ENCODE measurements around the gene ZNF385B. TPM values are rescaled to one million over a fixed set of nuclear protein-coding genes. Genes with fewer than 3 reads are reported as not detected.

Gene ZNF385B
- total RNA-seq, 4 donors from 2014 or later: 2.2 to 5.0 (median 4.0) TPM

DNA sequence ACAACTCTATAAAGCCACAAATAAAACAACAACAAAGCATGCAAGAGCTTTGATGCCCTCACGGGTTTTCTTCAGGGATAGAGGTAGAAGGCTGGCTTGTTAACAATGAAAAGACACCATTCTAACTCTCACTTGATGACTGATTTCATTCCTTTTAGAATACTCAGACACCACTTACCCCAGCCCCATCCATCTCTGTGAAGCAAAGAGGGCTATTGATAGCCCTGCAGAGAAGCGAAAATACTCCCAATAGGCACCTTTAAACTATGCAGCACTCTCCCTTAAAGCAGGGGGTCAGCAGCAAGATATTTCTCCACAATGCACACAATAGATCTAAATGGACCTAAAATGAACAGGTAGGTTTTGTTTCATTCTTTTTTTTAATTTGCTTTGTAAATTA is 35.1 kb downstream of the ZNF385B start:
- no peaks in the 10 kb centered on the region for H3K9me3 ChIP-seq
- 86% methylated on average over 2 of the region's 2 CpGs for WGBS
- peaks cover 0 to 9% (median 6%) of the 10 kb centered on the region in 4 donors for H3K4me1 ChIP-seq
- DNase-seq (ENCODE audit: extremely low spot score): no peak
- no peaks in the 10 kb centered on the region for H3K36me3 ChIP-seq
- H3K4me3 ChIP-seq: no peak overlapping the region
- intact Hi-C loops (cut with DNase I): no loop called here
- H3K27me3 ChIP-seq: no peaks in the 10 kb centered on the region
- TF ChIP-seq, protein P1, sequence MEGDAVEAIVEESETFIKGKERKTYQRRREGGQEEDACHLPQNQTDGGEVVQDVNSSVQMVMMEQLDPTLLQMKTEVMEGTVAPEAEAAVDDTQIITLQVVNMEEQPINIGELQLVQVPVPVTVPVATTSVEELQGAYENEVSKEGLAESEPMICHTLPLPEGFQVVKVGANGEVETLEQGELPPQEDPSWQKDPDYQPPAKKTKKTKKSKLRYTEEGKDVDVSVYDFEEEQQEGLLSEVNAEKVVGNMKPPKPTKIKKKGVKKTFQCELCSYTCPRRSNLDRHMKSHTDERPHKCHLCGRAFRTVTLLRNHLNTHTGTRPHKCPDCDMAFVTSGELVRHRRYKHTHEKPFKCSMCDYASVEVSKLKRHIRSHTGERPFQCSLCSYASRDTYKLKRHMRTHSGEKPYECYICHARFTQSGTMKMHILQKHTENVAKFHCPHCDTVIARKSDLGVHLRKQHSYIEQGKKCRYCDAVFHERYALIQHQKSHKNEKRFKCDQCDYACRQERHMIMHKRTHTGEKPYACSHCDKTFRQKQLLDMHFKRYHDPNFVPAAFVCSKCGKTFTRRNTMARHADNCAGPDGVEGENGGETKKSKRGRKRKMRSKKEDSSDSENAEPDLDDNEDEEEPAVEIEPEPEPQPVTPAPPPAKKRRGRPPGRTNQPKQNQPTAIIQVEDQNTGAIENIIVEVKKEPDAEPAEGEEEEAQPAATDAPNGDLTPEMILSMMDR (IDR thresholded peaks at IDR 0.05): no peak
- TF ChIP-seq POLR2A (IDR thresholded peaks at IDR 0.05; ENCODE audit: low read depth): no peak
- TF ChIP-seq POLR2AphosphoS5 (IDR thresholded peaks at IDR 0.05): no peak
- no peak for TF ChIP-seq EP300 (IDR thresholded peaks at IDR 0.05)
- no peak overlapping the region for H3K27ac ChIP-seq (replicated peaks in 1 of 4)

DNA sequence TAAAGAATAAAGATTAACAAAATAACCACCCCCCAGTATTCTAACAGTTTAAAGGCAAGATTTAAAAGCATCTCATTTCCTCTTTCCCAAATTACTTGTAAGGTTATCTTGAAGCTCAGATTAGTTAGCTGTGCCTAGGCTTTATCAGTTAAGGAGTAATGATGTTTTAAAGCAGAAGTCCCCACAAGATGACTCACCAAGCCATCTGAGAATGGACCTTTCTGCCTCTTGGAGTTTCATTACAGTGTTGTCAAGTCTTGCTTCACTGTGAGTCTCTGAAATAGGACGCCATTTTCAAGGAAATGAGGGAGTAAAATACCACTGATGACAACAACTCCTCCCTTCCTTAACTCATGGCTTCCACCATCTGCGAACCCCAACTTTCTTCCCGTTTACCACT is 35.9 kb downstream of the ZNF385B start:
- Histone ChIP-seq H3K36me3 (no peaks in the 10 kb centered on the region), H3K9me3 (no peaks in the 10 kb centered on the region), H3K27ac (replicated peaks in 1 of 4) (no peak overlapping the region), H3K4me3 (no peak overlapping the region), H3K4me1 (peaks cover 0 to 11% (median 9%) of the 10 kb centered on the region in 4 donors), H3K27me3 (no peaks in the 10 kb centered on the region)
- no peak for TF ChIP-seq POLR2AphosphoS5 (IDR thresholded peaks at IDR 0.05)
- TF ChIP-seq POLR2A (IDR thresholded peaks at IDR 0.05; ENCODE audit: low read depth): no peak
- TF ChIP-seq EP300 (IDR thresholded peaks at IDR 0.05): no peak
- TF ChIP-seq, protein P1 (IDR thresholded peaks at IDR 0.05): no peak
- intact Hi-C loops (cut with DNase I): no loop called here
- WGBS: 88% methylated on average over 3 of the region's 3 CpGs
- no peak for DNase-seq (ENCODE audit: extremely low spot score)

GRCh38 chr2:179824961-179825360 is 36.5 kb downstream of the ZNF385B start:
- TF ChIP-seq, protein P1 (IDR thresholded peaks at IDR 0.05): no peak
- TF ChIP-seq EP300 (IDR thresholded peaks at IDR 0.05): no peak
- TF ChIP-seq POLR2AphosphoS5 (IDR thresholded peaks at IDR 0.05): no peak
- no peak for TF ChIP-seq POLR2A (IDR thresholded peaks at IDR 0.05; ENCODE audit: low read depth)
- H3K9me3 ChIP-seq: no peaks in the 10 kb centered on the region
- no peak overlapping the region for H3K4me3 ChIP-seq
- no peaks in the 10 kb centered on the region for H3K27me3 ChIP-seq
- no peak for DNase-seq (ENCODE audit: extremely low spot score)
- no peak overlapping the region for H3K27ac ChIP-seq (replicated peaks in 1 of 4)
- H3K36me3 ChIP-seq: no peaks in the 10 kb centered on the region
- 57% methylated on average over 1 of the region's 1 CpG for WGBS
- H3K4me1 ChIP-seq: peaks cover 0 to 11% (median 9%) of the 10 kb centered on the region in 4 donors
- intact Hi-C loops (cut with DNase I): no loop called here

DNA sequence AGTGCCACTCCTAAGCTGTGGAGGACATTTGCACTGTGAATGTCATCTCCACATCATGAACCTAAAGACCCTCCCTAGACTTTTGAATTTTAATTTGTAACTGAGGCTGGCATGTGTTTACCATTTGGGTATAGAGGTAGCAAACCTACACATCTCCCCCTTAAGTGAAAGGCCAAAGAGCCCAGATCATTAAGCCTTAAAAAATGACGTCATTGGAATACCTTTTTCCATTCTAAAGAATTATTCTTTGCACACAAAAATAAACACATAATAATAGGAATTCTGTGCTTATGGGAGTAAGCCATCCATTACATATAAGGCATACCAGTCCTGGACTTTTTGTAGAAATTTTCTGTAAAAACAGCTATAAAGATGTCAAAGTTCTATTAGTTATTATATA is 38.9 kb downstream of the ZNF385B start:
- H3K27me3 ChIP-seq: no peaks in the 10 kb centered on the region
- H3K36me3 ChIP-seq: no peaks in the 10 kb centered on the region
- 86% methylated on average over 1 of the region's 1 CpG for WGBS
- H3K27ac ChIP-seq (replicated peaks in 1 of 4): no peak overlapping the region
- H3K9me3 ChIP-seq: no peaks in the 10 kb centered on the region
- peaks cover 0 to 14% (median 8%) of the 10 kb centered on the region in 4 donors for H3K4me1 ChIP-seq
- intact Hi-C loops (cut with DNase I): no loop called here
- TF ChIP-seq POLR2A (IDR thresholded peaks at IDR 0.05; ENCODE audit: low read depth): no peak
- no peak for TF ChIP-seq EP300 (IDR thresholded peaks at IDR 0.05)
- TF ChIP-seq, protein P1 (IDR thresholded peaks at IDR 0.05): no peak
- no peak for TF ChIP-seq POLR2AphosphoS5 (IDR thresholded peaks at IDR 0.05)
- DNase-seq (ENCODE audit: extremely low spot score): no peak
- H3K4me3 ChIP-seq: no peak overlapping the region

DNA sequence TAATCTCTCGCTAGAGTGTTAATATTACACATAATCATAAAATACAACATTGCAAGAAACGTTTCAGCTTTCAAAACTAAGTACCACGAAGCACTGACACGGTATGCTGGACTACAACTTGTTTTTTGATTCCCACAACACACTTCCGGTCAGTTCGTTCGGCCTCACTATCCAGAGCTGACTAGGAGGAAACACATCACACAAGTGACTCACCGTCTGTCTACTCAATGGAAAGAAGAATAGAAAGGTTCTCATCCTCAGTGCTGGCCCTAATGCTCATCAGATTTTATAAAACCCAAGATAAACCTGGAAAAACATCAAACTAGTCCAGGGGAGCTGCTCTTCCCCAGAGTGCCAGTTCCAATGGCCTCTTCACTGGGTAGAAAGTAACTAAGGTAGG is 42.9 kb downstream of the ZNF385B start:
- H3K27me3 ChIP-seq: no peaks in the 10 kb centered on the region
- WGBS: 66% methylated on average over 8 of the region's 8 CpGs
- intact Hi-C loops (cut with DNase I): no loop called here
- no peaks in the 10 kb centered on the region for H3K9me3 ChIP-seq
- no peaks in the 10 kb centered on the region for H3K36me3 ChIP-seq
- TF ChIP-seq, protein P1 (IDR thresholded peaks at IDR 0.05): no peak
- TF ChIP-seq POLR2A (IDR thresholded peaks at IDR 0.05; ENCODE audit: low read depth) (no peak), POLR2AphosphoS5 (IDR thresholded peaks at IDR 0.05) (no peak), EP300 (IDR thresholded peaks at IDR 0.05) (no peak)
- no peak for DNase-seq (ENCODE audit: extremely low spot score)
- no peak overlapping the region for H3K4me3 ChIP-seq
- peaks cover 0 to 11% (median 8%) of the 10 kb centered on the region in 4 donors for H3K4me1 ChIP-seq
- H3K27ac ChIP-seq (replicated peaks in 1 of 4): no peak overlapping the region

All from esophagus muscularis mucosa (tissue), 4 donors.